KOPT-K1 (cell line): ENCODE data around the gene ATXN10.

ENCODE experiments used
- H3K27ac ChIP-seq: fragments of 200-600 bp; sonication (generic); 2 replicates; pipeline ENCODE4 v1.5.1; 2016; ENCODE audit warnings: antibody characterized with exemption, mild to moderate bottlenecking, low read depth, low read length; ENCODE audit not compliant: poor library complexity, severe bottlenecking
- H3K36me3 ChIP-seq: fragments of 200-600 bp; sonication (generic); 2 replicates; pipeline ENCODE4 v1.5.1; 2017; ENCODE audit warnings: antibody characterized with exemption, mild to moderate bottlenecking, low read length, moderate library complexity; ENCODE audit not compliant: insufficient read depth
- H3K9me3 ChIP-seq: fragments of 200-600 bp; sonication (generic); 2 replicates; pipeline ENCODE4 v1.5.1; 2017; ENCODE audit warnings: antibody characterized with exemption, low read length, mild to moderate bottlenecking; ENCODE audit not compliant: insufficient read depth, poor library complexity, severe bottlenecking

The ATXN10 gene

DNA sequence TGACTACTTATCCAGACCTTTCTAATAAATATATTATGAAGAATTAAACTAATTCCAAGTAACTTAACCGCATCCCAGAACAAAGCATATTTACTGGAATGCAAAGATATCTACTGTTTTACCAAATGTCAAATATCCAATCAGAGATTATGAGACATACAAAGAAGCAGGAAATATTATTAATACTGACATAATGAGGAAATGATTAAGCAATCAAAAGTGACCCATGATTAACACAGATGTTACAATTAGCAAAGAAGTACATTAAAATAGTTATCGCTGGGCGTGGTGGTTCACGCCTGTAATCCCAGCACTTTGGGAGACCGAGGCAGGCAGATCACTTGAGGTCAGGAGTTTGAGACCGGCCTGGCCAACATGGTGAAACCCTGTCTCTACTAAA is 200.1 kb downstream of the ATXN10 start:
- no peaks in the 10 kb centered on the region for H3K36me3 ChIP-seq
- H3K9me3 ChIP-seq, result peaks cover 9% of the 10 kb centered on the region
- no peak overlapping the region for H3K27ac ChIP-seq

GRCh38 chr22:45872659-45873263 is 201.1 kb downstream of the ATXN10 start:
- no peaks in the 10 kb centered on the region for H3K36me3 ChIP-seq
- peaks cover 9% of the 10 kb centered on the region for H3K9me3 ChIP-seq
- no peak overlapping the region for H3K27ac ChIP-seq

- H3K36me3 ChIP-seq, result no peaks in the 10 kb centered on the region
- H3K9me3 ChIP-seq, result peaks cover 9% of the 10 kb centered on the region
- no peak overlapping the region for H3K27ac ChIP-seq
These were observed 204.8 kb downstream of the ATXN10 start for GRCh38 chr22:45876136-45877035.

DNA sequence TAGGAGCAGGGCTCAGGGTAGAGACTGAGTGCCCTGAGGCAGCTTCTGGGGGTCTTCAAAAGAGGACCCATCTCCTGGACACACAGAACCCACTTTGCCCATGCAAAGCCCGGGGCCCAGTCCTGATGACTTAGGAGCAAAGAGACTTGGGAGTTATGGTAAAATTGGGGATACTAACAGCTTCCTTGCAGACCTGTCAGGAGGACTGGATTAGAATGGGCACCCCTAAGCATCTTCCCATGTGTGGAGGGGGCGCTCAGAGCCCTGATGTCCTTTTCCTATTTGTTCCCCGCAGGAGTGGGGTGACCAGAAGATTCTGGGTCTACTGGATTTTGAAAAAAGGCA is 205.4 kb downstream of the ATXN10 start:
- no peak overlapping the region for H3K27ac ChIP-seq
- H3K9me3 ChIP-seq, result peaks cover 9% of the 10 kb centered on the region
- no peaks in the 10 kb centered on the region for H3K36me3 ChIP-seq

- H3K36me3 ChIP-seq, result no peaks in the 10 kb centered on the region
- peaks cover 4% of the 10 kb centered on the region for H3K9me3 ChIP-seq
- no peak overlapping the region for H3K27ac ChIP-seq
These were observed 206.0 kb downstream of the ATXN10 start for GRCh38 chr22:45877651-45878050.

- Histone ChIP-seq H3K27ac (no peak overlapping the region), H3K9me3 (no peaks in the 10 kb centered on the region), H3K36me3 (no peaks in the 10 kb centered on the region)
These were observed 206.6 kb downstream of the ATXN10 start for GRCh38 chr22:45878051-45878781.

- H3K27ac ChIP-seq, result no peak overlapping the region
- no peaks in the 10 kb centered on the region for H3K36me3 ChIP-seq
- H3K9me3 ChIP-seq, result no peaks in the 10 kb centered on the region
These were observed 207.4 kb downstream of the ATXN10 start for GRCh38 chr22:45878901-45879551.

GRCh38 chr22:45879552-45879949 is 207.9 kb downstream of the ATXN10 start:
- Histone ChIP-seq H3K27ac (no peak overlapping the region), H3K36me3 (no peaks in the 10 kb centered on the region), H3K9me3 (no peaks in the 10 kb centered on the region)

DNA sequence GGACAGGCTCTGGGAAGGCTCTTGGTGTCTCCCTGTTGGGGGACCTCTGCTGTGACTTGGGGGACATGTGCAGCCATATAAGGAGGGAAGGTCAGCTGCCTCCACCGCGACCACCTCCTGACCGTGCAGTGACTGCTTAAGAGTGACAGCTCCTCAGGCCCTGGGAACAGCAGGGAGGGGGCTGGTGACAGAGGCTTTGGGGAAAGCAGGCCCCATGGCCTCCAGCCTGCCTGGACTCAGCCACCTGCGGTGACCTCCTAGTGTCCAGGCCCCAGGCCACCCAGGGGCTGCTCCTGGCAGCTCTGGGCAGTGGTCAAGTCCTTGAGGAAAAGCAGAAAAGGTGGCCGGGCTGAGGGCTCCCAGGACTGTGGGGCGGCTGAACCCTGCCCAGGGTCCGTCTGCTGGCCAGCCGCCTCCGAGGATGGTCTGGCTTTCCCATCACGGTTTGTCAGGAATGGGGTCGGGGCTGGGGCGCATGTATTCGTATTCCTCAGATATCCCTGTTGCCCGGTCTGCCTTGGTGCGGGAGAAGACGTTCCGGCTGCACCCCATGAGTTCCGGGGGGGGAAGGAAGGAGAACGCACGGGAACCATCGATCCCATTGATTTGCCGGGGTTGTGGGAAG is 208.6 kb downstream of the ATXN10 start:
- Histone ChIP-seq H3K36me3 (no peaks in the 10 kb centered on the region), H3K27ac (no peak overlapping the region), H3K9me3 (no peaks in the 10 kb centered on the region)

DNA sequence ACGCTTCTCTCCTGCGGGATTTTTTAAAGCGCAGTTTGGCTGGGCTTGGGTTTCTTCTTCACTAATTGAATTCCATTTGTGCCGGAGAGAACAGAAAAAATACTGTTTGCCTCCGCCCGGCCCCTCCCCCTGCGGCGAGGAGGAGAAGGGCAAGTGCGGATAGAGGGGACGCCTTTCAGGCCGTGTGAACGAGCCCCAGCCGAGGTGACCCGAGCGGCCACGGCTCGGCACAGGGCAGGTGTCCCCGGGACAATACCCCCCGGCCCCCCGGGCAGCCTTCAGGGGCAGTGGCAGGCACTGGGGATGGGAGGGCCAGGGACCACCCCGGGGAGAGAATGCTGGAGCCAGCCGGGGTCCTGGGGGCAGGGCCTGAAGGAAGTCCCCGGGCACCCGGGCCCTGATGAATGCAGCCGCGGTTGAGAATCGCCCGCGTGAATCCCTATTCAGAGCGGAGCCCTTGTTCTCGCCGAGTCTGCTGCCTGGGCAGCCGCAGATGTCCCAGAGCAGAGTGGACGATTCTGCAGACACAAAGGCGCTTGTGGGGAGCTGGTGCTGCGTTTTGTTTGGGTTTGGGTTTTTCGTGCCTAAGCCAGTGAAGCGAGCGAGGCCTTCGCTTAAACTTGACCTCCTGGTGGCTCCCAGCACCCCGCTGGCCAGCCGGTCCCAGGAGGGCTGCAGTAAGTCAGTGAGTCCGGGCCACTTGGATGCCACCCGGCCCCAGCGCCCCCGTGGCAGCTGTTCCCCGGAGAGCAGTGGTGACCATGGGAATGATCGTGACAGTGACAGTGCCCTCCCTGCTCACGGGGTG is 209.3 kb downstream of the ATXN10 start:
- Histone ChIP-seq H3K36me3 (no peaks in the 10 kb centered on the region), H3K9me3 (no peaks in the 10 kb centered on the region), H3K27ac (no peak overlapping the region)

DNA sequence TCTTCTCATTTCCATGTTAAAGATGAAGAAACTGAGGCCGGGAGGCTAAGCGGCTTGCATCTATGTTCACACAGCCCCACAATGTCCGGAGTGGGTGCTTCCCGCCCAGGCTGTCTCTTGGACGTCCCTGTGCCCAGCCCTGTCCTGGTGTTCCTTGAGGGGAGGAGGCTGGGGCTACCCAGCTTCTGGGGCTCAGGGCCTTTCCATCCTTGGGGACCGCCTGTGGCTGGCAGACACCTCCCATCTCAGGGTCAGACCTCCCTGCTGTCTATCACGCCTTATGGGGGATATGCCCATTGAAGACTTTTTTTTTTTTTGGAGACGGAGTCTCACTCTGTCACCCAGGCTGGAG is 209.9 kb downstream of the ATXN10 start:
- no peaks in the 10 kb centered on the region for H3K9me3 ChIP-seq
- no peaks in the 10 kb centered on the region for H3K36me3 ChIP-seq
- no peak overlapping the region for H3K27ac ChIP-seq

DNA sequence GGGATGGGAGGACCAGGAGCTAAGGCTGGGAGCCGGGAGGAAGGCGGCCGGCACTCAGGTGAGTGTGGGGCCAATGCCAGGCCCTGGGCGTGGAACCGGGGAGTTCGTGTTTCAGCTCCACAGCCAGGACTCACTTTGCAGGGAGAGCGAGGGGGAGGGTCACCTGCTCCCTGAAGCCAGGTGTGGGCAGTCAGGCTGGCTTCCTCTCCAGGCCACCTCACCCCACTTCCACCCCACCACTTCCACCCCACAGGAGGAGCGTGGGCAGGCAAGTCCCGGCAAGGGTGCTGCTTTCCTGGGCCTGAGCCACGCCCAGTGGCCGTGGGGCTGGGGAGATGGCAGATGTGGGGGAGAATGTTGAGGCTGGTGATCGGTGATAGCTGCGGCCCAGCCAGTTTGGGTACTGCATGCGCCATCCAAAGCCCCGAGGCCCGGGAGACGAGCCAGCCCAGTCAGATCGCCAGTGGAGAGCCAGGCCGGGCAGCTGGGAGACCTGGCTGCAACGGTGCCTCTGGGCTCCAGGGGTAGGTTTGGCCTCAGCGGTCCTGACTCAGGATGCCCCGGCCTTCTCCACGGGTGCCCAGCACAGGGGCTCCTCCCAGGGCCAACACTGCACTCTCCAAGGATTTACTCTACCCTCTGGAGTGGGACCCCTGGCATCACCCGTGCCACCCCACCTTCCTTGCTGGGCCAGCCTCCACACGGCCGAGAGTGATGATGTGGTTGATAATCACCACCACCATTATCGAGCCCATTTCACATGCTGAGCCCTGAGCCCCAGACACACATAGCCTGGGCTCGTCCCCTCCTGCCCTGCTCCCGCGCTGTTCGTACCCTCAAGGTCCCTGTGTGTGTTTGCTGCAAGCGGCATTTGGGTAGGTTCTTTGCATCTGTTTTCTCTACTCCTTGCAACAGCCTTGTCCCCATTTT is 211.5 kb downstream of the ATXN10 start:
- H3K36me3 ChIP-seq, result no peaks in the 10 kb centered on the region
- H3K27ac ChIP-seq, result no peak overlapping the region

DNA sequence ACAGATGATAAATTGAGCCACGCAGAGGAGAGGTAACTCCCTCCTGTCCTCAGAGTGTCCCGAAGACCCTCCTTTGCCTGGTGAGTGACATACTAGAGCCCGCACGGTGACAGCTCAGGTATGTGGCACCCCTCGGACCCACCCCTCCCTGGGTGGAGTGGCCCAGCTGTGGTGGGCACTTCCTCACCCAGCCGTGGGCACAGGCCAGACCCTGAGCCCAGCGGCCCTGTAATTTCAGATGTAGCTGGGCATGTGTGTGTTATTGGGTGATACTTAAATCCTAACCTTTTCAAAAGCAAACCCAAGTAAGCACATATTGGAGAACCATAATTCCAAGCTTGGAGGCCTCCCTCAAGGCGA is 212.2 kb downstream of the ATXN10 start:
- Histone ChIP-seq H3K27ac (no peak overlapping the region), H3K36me3 (no peaks in the 10 kb centered on the region), H3K9me3 (no peaks in the 10 kb centered on the region)

More for the DNA sequence above, 211.5 kb downstream of the ATXN10 start:
- H3K9me3 ChIP-seq, result no peaks in the 10 kb centered on the region
